Progenitor cell of endocrine pancreas (in vitro differentiated cells): ENCODE data around the gene FBXW8. TPM values are rescaled to one million over a fixed set of nuclear protein-coding genes. Genes with fewer than 3 reads are reported as not detected.

Source experiments
- DNase-seq: peaks from one replicate; pipeline ENCODE4 v3.0.0; 2021; ENCODE audit warnings: low spot score; ENCODE audit not compliant: unreplicated experiment
- H3K27ac Mint-ChIP-seq: 2 replicates; pipeline ENCODE4 v1.8.0; 2021; ENCODE audit warnings: mild to moderate bottlenecking, moderate library complexity, mixed read lengths
- H3K27me3 Mint-ChIP-seq: 2 replicates; pipeline ENCODE4 v1.8.0; 2021; ENCODE audit warnings: mixed read lengths
- H3K36me3 Mint-ChIP-seq: 2 replicates; pipeline ENCODE4 v1.8.0; 2022; ENCODE audit warnings: mixed read lengths; ENCODE audit not compliant: insufficient read depth
- H3K4me1 Mint-ChIP-seq: 2 replicates; pipeline ENCODE4 v1.8.0; 2021; ENCODE audit warnings: low read depth, mixed read lengths
- H3K4me3 Mint-ChIP-seq: 2 replicates; pipeline ENCODE4 v1.8.0; 2021; ENCODE audit warnings: low read depth, mild to moderate bottlenecking, moderate library complexity, mixed read lengths
- H3K9me3 Mint-ChIP-seq: 2 replicates; pipeline ENCODE4 v1.8.0; 2021; ENCODE audit warnings: low read depth, mixed read lengths
- total RNA-seq: library from RNA; stranded (reverse); gene quantifications from 2 replicates; pipeline ENCODE4 v1.2.1, GENCODE V29; 2021
- TF ChIP-seq, protein P1 (sequence below): fragments of 200-600 bp; sonication (generic); IDR thresholded peaks from one replicate; pipeline ENCODE4 v1.5.0; 2021; ENCODE audit warnings: antibody characterized with exemption, mild to moderate bottlenecking; ENCODE audit not compliant: unreplicated experiment

Gene FBXW8
- total RNA-seq, 1 donor from 2014 or later: 32.6 TPM

DNA sequence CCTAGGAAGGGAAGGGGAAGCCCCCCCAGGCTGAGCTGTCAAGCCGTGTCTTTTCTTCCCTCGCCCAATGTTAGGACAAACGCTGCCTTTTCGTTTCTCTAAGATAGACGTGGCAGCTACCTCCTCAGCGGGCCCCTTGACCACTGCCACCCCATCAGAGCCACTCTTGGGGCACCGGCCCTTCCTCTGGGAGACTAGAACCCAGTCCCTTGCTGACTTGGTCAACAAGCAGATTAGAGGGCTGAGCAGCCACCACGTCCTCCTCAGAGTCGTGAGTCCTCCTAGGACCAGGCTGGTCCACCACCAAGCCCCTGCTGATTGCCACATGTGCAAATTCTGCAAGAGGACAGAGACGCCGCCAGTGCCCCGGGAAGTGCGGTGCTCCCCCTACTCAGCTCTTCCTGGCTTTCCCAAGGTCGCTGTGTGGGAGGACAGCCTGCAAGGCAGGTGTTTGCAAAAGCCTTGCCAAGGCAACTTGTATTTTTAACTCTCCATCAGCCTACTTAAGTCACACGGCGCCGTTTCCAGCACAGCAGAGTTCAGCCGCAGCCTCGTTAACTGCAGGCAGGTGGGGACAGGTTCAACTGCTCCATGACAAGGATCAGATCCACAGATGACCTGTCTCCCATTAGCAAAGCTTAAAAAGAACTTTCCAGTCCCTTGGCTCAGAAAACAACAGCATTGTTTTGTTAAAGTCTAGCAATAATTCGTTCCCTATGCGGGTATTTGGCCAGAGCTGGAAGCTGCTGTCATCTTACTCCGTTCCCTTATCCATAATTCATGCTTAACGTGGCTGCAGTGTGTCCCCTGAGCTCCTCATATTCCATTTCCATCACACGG, 122.9 kb downstream of the FBXW8 start:
- Mint-ChIP-seq H3K4me3 (no peak overlapping the region), H3K27me3 (peaks cover 10% of the 10 kb centered on the region), H3K4me1 (peaks cover 25% of the 10 kb centered on the region), H3K36me3 (peaks cover 5% of the 10 kb centered on the region), H3K9me3 (no peaks in the 10 kb centered on the region), H3K27ac (no peak overlapping the region)
- TF ChIP-seq, protein P1, sequence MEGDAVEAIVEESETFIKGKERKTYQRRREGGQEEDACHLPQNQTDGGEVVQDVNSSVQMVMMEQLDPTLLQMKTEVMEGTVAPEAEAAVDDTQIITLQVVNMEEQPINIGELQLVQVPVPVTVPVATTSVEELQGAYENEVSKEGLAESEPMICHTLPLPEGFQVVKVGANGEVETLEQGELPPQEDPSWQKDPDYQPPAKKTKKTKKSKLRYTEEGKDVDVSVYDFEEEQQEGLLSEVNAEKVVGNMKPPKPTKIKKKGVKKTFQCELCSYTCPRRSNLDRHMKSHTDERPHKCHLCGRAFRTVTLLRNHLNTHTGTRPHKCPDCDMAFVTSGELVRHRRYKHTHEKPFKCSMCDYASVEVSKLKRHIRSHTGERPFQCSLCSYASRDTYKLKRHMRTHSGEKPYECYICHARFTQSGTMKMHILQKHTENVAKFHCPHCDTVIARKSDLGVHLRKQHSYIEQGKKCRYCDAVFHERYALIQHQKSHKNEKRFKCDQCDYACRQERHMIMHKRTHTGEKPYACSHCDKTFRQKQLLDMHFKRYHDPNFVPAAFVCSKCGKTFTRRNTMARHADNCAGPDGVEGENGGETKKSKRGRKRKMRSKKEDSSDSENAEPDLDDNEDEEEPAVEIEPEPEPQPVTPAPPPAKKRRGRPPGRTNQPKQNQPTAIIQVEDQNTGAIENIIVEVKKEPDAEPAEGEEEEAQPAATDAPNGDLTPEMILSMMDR: no peak
- DNase-seq: no peak

GRCh38 chr12:117034249-117034648, 123.5 kb downstream of the FBXW8 start:
- peaks cover 25% of the 10 kb centered on the region for H3K4me1 Mint-ChIP-seq
- peaks cover 3% of the 10 kb centered on the region for H3K36me3 Mint-ChIP-seq
- peaks cover 10% of the 10 kb centered on the region for H3K27me3 Mint-ChIP-seq
- no peak for DNase-seq
- no peaks in the 10 kb centered on the region for H3K9me3 Mint-ChIP-seq
- TF ChIP-seq, protein P1: no peak
- no peak overlapping the region for H3K4me3 Mint-ChIP-seq
- H3K27ac Mint-ChIP-seq: peak overlapping the region; percentile 43

DNA sequence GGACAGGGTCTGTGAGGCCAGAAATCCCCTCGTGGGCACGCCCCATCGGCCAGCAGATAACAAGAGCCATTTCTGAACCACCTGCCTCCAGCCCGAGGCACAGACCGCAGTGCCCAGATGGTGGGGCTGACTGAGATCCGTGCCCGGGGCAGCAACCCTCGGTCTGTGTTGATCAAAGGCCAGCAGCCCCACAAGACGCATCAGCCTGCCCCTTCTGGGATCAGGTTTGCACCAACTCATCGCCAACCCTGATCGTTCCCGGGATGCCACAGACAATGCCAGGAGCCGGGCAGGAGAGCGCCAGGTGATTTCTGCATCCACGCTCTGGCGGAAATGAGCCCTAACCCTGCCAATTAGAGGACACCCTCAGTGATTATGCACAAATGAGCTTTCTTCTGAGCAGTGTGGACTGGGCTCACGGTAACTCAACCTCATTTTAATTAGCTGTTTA, 124.0 kb downstream of the FBXW8 start:
- TF ChIP-seq, protein P1: no peak
- H3K4me3 Mint-ChIP-seq: no peak overlapping the region
- H3K4me1 Mint-ChIP-seq: peaks cover 23% of the 10 kb centered on the region
- DNase-seq: no peak
- peaks cover 3% of the 10 kb centered on the region for H3K36me3 Mint-ChIP-seq
- H3K9me3 Mint-ChIP-seq: no peaks in the 10 kb centered on the region
- H3K27ac Mint-ChIP-seq: peak overlapping the region; percentile 43
- peaks cover 10% of the 10 kb centered on the region for H3K27me3 Mint-ChIP-seq

GRCh38 chr12:117035287-117035686, 124.5 kb downstream of the FBXW8 start:
- Mint-ChIP-seq H3K36me3 (peaks cover 1% of the 10 kb centered on the region), H3K9me3 (no peaks in the 10 kb centered on the region), H3K4me1 (peaks cover 22% of the 10 kb centered on the region), H3K4me3 (no peak overlapping the region), H3K27me3 (peaks cover 10% of the 10 kb centered on the region), H3K27ac (no peak overlapping the region)
- DNase-seq: no peak
- TF ChIP-seq, protein P1: no peak

DNA sequence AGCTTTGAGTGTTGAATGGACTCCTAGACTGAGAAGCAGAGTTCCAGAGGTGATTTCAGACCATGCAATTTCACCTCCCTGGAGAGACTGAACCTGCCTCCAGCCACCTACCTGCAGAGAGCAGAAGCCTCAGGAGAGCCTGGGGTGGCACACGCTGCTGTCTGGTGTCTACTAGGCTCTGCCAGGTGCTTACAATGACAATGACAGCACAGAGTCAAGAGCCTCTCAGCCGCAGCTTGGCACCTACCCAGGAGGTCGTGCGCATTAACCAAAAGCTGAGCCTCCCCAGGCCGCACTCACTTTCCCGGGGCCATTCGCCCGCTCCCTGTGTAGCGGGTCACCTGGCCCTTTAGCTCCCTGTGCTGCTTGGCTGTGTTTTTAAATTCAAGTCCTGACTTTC, 125.3 kb downstream of the FBXW8 start:
- Mint-ChIP-seq H3K4me1 (peaks cover 20% of the 10 kb centered on the region), H3K4me3 (no peak overlapping the region), H3K36me3 (peaks cover 1% of the 10 kb centered on the region), H3K27me3 (peaks cover 12% of the 10 kb centered on the region), H3K27ac (no peak overlapping the region), H3K9me3 (no peaks in the 10 kb centered on the region)
- TF ChIP-seq, protein P1: no peak
- no peak for DNase-seq
